GM19455 (cell line): Measurements from ENCODE around the gene PAPPA.

ENCODE experiments used
- ATAC-seq: cut with Tn5 transposase; IDR thresholded peaks from one replicate; pipeline ENCODE4 v1.9.1; 2021; ENCODE audit not compliant: unreplicated experiment

Gene PAPPA

DNA sequence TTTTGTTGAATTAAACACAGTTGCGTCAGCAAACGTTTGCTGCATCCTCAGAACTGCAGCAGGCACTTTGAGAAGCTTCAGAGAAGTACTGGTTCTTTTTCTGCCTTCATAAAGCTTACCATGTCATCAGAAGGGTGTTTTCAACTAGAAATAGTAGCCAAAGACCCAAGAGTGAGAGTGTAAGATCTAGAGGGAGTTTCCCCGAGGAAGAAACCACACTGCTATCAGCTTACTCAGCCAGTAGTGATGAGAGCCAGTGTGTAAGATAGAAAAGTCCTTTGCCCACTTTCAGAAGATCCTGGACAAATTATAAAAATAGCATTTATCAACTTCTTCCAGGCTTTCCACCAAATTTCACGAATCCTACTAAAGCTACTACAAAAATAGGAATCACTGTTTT is 154.5 kb downstream of the PAPPA start:
- no peak for ATAC-seq

DNA sequence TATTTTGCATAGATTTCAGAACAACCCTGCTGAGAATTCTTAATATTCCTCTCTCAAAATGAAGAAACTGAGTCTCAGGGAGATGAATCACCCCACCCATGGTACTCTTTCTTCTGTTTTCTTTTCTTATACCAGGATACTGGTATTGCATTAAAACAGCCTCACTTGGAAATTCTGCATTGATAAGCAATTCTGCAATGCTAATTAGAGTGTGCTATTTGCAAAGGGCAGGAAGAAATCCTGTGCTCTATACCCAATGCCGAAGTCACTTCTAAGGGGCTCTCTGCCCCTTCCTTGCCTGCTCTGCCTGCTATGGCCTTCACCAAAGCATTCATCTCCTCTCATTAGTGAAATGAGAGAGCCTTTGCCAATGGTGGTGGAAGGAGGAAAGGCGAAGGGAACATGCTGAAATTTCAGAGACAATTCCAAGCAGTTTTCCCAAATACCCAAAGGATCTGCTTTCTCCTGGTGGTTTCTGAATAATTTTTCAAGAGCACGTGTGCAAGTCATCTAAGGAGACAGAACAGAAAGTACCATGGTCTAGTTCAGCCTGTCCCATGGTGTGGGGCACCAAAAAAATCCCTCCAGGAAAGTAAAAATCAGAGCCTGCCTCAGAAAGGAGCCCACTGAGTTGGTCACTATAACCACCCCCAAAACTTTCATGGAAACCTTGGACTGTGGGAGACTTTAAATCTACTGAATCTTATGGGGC is 156.5 kb downstream of the PAPPA start:
- no peak for ATAC-seq

DNA sequence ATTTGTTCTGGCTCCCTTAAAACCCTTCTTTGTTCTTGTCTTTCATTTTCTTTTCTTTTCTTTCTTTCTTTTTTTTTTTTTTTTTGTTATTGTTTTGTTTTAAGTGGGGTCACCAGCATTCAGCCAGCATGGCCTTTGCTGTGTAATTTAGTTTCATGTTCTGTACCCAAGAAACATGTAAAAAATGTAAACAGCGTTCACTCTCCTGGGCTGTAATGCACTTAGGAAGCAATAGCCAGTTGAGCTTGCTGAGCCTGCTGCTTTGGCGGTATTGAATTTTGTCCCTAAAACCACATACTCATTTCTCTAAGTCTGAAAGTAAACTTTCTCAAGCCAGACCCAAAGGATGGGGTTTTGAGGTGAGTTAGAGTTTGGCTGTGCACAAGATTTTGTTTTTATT is 158.6 kb downstream of the PAPPA start:
- no peak for ATAC-seq

DNA sequence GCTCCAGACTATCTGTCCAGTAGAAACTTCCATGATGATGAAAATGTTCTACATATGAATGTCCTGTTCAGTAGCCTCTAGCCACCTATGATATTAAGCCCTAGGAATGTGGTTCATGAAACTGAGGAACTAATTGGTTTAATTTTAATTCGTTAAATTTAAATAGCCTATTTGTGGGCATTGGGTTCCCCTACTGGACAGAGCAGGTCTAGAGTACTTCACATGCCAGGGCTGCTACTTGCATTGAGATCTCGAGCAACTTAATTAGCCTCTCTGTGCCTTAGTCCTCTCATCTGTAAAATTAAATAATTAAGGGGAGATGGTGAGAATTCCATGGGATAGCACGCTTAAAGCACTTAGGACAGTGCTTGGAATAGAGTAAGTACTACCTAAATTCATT is 160.0 kb downstream of the PAPPA start:
- ATAC-seq, result no peak

DNA sequence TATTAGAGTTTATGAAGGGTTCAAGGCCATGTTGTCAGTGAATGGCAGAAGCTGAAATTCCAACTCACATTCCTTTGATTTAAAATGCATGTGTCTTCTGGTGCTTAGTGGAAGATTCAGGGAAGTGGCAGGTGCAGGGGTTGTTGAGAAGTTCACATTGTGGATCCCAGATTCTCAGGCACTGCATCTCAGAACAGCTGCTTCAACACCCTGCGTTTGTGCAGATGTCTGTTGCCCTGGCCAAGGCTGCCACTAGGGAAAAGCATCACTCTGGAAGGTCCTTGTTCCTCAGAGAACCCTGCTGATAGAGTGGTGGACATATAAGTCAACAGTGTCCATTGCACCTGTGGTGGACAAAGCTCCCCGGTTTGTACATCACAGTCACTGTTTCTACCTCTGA is 162.7 kb downstream of the PAPPA start:
- no peak for ATAC-seq

DNA sequence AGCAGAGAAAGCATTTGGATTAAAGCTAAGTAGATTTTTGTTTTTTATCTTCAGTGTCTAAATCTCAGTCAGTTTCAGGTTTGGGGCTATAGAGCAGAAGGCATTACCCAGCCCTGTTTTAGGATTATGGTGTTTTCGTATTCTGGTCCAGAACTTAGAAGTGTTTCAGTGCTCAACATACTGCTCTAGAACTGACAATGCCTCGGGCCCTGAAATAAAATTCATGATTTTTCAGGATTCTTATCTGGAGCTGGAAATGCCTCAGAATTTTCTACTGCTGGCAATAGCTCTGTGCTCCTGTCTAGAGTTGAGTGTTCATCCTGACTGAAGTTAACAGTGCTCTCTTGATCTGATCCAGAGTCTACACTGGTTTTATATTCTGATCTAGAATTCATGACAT is 163.9 kb downstream of the PAPPA start:
- ATAC-seq, result no peak

DNA sequence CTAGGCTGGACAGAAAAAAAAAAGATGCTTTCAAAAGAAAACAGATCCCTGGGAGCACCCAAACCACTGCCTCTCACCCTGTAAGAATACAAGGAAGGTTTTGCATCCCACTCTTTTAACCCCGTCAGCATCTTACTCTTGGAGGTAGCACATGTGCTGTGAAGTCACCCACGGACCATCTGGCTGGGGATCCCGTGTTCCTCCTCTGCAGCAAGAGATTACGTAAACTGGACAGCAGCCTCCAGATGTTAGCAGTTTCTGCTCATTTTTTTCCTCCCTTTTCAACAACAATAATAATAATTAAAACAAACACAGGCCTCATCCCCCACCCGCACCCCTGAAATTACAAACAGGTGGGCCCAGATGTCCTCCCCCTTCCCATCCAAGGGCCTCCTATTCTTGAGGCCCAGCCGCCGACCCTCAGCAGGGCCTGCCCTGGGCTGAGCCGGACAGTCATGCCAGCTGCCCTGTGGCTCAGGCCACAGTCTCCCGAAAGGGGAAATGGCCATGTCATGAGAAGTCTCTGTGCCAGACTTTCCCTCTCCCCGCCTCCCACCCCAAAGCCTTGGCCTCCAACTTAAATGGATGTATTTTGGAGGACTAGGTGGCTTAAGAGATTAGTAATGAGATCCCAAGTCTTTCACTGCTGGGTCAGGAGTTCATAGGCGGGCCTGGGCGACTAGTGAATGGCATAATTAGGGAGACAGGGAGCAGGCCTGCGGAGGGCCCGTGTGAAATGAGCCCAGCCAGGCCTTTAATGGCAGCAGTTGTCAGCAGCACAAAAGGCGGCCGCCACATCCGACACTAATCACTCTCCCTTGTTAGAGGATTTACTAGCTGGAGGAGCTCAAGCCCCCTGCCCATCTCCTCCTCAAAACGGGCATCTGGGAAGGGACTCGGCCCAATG is 165.1 kb downstream of the PAPPA start:
- no peak for ATAC-seq

DNA sequence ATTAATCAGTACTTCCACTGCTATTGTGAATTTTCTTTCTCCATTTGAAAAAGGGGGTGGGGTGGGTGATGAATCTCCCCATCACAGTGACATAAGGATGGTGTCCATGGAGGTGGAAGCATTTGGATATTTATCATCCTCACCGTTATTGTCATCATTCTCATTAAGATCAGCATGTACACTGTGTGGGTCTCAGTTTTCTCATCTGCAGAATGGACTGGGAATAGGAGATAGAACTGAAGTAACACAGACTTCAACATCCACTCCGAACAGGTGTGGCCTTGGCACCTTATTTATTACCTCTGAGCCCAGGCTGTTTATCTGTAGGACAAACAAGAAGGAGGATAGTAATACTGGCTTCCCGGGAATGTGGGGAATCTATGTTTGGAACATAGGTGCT is 165.9 kb downstream of the PAPPA start:
- ATAC-seq, result no peak

DNA sequence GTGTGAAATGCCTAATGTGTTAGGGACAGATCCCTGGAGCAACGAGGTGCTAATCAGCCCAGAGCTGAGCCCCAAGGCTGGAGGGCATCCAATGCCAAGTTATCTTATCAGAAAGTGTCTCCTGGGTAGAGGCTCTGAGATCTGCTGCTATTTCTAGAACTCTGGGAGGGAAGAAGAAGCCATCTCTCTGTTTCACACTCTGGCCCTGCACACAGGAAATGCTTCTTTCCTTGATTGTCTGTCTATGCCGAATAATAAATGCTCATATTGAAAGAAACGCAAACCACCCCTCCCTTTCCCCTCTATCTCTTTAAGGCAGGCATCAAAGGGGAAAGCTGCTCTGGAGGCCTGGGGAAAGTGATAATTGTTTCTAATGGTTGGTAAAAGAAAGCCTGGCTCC is 166.7 kb downstream of the PAPPA start:
- ATAC-seq, result no peak

DNA sequence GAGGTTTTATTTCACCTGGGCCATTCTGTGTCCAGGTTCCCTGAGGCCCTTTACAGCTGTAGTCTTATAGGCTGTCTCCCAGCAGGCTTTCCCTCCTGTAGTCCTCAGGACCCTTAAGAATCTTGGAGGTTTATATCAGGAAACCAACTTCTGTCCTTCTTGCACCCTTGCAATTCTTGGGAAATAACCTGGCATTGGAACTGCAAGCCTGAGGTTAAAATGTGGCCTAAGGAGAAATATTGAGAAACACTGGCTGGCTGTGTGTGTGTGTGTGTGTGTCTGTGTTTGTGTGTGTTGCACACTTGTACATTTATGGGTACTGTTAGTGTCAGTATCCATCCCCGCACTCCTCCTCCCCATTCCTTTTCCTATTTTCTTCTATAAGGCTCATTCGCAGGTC is 168.9 kb downstream of the PAPPA start:
- ATAC-seq, result no peak

DNA sequence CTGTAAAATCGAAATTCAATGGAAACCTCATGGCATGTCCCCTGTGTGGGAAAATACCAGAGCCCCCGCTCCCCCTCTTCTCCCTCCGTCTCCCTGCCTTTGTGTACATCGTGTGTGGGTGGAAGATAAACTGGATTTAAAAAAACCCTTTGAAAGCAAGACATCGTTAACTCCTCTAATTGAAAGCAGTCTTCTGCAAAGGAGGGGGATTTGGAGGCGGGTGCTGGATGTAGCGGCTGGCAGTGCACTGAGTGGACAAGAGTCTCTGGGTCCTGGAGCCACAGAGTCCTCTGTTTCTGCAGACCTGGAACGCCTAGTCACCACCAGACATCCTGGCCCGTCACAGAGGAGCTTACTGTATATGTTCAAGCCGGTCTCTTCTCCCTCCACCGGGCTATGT is 169.4 kb downstream of the PAPPA start:
- ATAC-seq, result no peak

DNA sequence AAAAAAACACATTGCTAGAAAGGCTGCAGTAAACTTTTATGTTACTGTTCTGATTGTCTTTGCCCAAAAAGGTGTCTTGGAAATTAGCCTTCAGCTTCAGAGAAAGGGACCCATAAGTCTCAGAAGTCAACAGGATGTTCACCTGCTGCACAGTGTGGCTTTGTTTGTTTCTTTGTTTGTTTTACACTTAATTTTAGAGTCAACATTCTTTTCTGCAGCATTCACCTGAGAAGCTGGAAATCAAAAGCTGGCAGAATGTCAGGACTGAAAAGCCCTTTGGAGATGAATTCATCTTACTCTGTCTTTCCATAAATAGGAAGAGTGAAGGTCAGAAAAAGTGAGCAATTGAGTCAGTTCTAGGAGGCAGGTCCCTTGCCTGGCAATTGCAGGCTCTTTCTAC is 170.0 kb downstream of the PAPPA start:
- ATAC-seq, result no peak

DNA sequence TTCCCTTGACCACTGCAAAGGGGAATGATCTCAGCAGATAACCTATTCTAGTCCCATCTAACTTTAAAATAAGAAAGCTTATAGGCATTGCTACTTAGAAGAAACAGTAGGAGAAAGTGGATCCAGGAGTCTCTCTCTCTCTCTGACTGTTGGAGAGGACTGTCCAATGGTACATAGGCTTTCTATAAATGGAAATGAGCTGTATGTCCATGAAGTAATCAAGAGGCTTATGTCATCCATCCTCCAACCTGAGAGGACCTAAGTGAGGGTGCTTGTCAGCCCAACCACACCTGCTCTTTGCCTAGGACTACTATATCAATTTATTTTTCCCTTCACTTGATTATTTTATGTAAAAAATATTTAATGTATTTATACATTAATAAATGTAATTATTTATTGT is 172.3 kb downstream of the PAPPA start:
- no peak for ATAC-seq

DNA sequence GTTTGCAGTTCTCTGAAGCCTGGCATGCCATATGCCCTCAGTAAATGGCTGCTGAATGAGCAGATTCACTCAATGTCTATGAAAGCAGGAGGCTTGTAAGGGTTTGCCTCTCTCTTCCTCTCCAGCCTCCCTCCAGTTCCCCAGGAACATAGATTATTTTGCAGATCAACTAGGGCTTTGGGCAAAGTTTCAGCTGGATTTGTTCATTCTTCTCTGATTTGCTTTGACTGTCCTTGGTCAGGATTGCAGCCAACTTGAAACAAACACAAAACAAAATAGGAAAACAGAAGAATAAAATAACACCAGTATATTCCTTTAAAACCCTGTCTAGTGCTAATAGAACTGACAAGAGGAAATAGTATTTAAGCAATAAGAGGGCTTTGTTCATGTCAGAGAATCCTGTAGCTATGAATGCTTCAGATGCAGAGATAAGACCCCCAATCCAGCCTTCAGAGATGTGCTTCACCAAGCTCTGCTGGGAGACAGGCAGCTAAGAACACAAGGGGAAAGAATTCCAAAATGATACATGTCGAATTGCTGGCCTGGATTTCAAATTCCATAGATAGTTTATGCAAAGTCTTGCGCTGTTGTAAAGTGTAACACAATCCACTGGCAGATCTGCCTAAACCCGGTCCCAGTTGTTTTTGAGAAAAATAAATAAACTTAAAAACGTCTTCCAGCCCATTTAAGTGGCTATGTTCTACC is 174.3 kb downstream of the PAPPA start:
- ATAC-seq, result no peak

DNA sequence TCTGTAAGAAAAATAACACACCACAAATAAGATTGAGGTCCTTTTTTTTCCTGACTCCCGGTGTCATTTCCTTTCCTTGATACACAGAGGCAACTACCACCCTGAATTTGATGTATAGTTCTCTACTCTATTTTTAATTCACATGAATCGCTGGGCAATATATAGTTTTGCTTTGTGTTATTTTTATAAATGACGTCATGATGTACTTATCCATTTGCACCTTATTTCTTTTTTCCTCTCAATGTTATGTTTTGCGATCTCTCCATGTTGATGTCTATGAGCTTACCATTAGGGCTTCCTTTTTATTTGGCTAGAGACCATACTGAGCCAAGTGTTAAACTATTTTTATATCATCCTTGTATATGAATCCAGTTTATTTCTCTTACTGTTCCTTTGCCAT is 175.9 kb downstream of the PAPPA start:
- no peak for ATAC-seq

DNA sequence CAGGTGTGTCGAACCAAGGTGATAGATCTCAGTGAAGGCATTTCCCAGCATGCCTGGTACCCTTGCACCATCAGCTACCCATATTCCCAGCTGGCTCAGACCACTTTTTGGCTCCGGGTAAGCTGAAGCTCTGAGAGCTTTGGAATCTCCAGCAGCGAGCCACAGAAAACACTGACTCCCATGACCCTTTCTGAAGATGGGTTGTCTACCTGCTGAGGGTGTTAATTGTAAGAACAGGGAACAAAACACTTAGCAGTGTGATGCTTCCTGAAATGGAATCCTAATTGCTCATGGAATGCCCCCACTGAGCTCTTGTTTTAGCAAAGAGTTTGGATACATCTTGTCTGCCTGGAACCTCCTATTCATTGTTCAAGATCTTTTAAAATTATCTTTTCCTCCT is 177.7 kb downstream of the PAPPA start:
- no peak for ATAC-seq

DNA sequence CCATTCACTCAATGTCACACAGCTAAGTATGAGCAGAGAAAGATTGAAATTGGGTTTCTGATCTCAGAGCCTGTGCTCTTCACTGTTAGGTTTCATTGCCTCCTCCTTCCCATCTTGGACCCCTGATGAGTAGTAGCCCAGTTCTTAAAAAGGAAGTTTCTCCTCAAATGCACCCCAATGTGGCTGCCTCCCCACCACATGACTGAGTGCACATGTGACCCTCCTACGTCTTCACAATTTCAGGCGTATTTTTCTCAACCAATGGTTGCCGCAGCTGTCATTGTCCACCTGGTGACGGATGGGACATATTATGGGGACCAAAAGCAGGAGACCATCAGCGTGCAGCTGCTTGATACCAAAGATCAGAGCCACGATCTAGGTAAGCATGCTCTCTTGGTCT is 178.5 kb downstream of the PAPPA start:
- no peak for ATAC-seq

DNA sequence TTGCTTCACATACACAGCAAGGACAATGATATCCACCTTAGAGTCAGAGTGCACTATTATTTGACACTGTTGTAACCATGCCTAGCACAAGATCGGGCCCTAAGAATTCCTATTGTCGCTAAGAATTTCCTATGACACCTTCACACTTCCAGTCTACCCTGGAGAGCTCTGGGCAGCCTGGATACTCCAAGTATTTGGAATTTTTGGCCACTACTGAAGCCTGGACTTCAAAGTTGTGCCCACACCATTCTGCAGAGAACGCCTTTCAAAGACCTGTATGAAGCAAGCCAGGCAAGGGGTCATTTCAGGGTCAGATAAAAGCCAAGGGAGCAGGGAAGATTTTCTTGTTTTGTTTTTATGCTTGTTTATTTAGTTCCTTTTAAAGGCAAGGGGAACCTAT is 179.7 kb downstream of the PAPPA start:
- ATAC-seq, result no peak

DNA sequence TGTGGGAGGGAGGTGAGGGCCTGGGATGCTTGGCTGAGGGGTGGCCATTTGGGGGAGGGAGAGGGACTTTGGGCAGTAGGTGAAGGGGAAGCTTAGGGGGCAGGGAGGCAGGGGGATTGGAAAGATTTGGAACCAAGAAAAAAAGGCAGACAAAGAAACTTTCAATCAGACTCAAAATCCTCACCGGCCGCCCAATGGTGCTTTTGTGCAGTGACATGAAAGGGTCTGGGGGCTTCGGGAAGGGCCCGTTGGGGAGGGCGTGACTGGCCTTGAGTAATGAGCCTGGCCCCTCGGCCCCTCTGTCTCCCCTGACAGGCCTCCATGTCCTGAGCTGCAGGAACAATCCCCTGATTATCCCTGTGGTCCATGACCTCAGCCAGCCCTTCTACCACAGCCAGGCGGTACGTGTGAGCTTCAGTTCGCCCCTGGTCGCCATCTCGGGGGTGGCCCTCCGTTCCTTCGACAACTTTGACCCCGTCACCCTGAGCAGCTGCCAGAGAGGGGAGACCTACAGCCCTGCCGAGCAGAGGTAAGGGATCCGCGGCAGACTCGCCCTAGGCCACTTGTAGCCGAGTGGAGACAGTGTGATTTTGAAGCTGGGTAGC is 181.1 kb downstream of the PAPPA start:
- no peak for ATAC-seq

DNA sequence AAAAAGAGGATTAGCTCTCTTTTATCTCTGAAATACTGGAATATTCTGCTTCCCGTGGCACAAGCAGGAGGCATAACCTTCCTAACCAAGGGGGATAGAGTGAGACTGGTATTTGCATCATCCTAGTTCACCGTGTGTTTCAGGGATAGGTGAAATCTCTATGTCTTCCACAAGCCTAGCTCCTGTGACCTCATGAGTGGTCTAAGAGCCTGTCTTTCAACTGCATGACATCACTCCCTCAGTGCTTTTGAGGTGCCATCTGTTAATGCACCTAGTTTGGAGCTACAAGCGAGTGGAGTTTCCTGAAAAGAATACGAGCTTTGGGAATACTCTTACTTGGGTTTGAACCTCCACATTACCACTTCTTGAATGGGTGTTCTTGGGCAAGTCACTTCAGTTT is 181.8 kb downstream of the PAPPA start:
- no peak for ATAC-seq

DNA sequence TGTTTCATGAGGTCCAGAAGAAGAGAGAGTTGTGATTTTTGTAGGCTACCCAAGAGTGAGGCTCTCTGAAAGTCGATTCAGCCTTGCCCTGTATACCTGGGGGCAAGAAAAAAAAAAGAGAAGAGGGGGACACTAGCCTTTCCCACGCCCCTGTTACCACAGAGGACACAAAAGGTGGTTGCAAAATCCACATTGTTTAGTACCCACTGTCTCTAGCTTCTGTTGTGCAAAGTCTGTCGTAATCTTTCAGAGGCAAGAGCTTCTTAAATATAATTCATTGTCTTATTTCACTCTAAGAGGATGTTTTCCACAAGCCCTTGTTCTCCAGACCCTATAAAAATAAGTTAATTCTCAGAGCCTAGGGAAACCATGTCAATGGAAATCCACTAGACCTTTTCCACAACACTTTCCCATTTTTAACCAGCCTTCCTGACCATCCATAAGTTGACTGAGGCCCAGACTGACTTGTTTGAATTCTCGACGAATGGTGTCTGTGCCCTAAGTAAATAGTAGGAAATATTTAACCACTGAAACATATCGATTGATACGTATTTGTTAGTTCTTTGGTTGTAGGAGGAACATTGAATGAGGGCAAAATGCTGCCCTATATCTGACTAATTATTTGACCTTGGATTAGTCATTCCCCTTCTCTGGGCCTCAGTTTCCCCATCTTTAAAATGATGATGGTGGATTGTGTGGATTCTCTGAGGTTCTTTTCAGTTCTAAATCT is 182.7 kb downstream of the PAPPA start:
- ATAC-seq, result no peak
